Neural progenitor cell (in vitro differentiated cells): ENCODE measurements around the gene TGM3. TPM values are rescaled to one million over a fixed set of nuclear protein-coding genes. Genes with fewer than 3 reads are reported as not detected.

Experiments used
- DNase-seq: peaks from one replicate; pipeline ENCODE4 v3.0.0-alpha.2; 2016; ENCODE audit warnings: low spot score
- H2AFZ ChIP-seq: fragments of 200-600 bp; sonication (generic); replicated peaks from 2 replicates; pipeline ENCODE4 v1.6.1; 2016; ENCODE audit warnings: antibody characterized with exemption
- H3F3A ChIP-seq: fragments of 200-600 bp; sonication (generic); 2 replicates; pipeline ENCODE4 v1.6.1; 2016; ENCODE audit warnings: antibody characterized with exemption, low read depth
- H3K27ac ChIP-seq: fragments of 200-600 bp; sonication (generic); 2 replicates; pipeline ENCODE4 v1.5.1; 2016; ENCODE audit warnings: mild to moderate bottlenecking
- H3K27me3 ChIP-seq: fragments of 200-600 bp; sonication (generic); 2 replicates; pipeline ENCODE4 v1.6.1; 2016; ENCODE audit warnings: mild to moderate bottlenecking, moderate library complexity
- H3K36me3 ChIP-seq: fragments of 200-600 bp; sonication (generic); 2 replicates; pipeline ENCODE4 v1.5.1; 2016
- H3K4me1 ChIP-seq: fragments of 200-600 bp; sonication (generic); 2 replicates; pipeline ENCODE4 v1.6.1; 2016; ENCODE audit warnings: mixed run types
- H3K4me2 ChIP-seq: fragments of 200-600 bp; sonication (generic); 2 replicates; pipeline ENCODE4 v1.6.1; 2016
- H3K4me3 ChIP-seq: fragments of 200-600 bp; sonication (generic); 2 replicates; pipeline ENCODE4 v1.5.1; 2016
- H3K79me2 ChIP-seq: fragments of 200-600 bp; sonication (generic); 2 replicates; pipeline ENCODE4 v1.6.1; 2016; ENCODE audit warnings: low read depth
- H3K9ac ChIP-seq: fragments of 200-600 bp; sonication (generic); 2 replicates; pipeline ENCODE4 v1.6.1; 2016
- H3K9me3 ChIP-seq: fragments of 200-600 bp; sonication (generic); 2 replicates; pipeline ENCODE4 v1.5.1; 2016; ENCODE audit warnings: low read depth
- H4K20me1 ChIP-seq: fragments of 200-600 bp; sonication (generic); 2 replicates; pipeline ENCODE4 v1.6.1; 2016; ENCODE audit warnings: low read depth
- H3K27ac Mint-ChIP-seq: 3 replicates; pipeline ENCODE4 v1.8.0; 2021; ENCODE audit warnings: mixed read lengths
- H3K27me3 Mint-ChIP-seq: 2 replicates; pipeline ENCODE4 v1.8.0; 2022; ENCODE audit warnings: low read depth, mild to moderate bottlenecking, inconsistent platforms, moderate library complexity, mixed read lengths; ENCODE audit not compliant: insufficient read depth
- H3K36me3 Mint-ChIP-seq: 3 replicates; pipeline ENCODE4 v1.8.0; 2021; ENCODE audit warnings: mixed read lengths
- H3K4me1 Mint-ChIP-seq: 3 replicates; pipeline ENCODE4 v1.8.0; 2021; ENCODE audit warnings: mixed read lengths
- H3K4me3 Mint-ChIP-seq: 3 replicates; pipeline ENCODE4 v1.8.0; 2021; ENCODE audit warnings: mild to moderate bottlenecking, moderate library complexity, mixed read lengths
- H3K9me3 Mint-ChIP-seq: 3 replicates; pipeline ENCODE4 v1.8.0; 2020; ENCODE audit warnings: mixed read lengths
- CTCF ChIP-seq: fragments of 200-600 bp; sonication (generic); IDR thresholded peaks from 2 replicates; pipeline ENCODE4 v1.5.1; 2017; ENCODE audit warnings: antibody characterized with exemption, mild to moderate bottlenecking
- EZH2 ChIP-seq: fragments of 200-600 bp; sonication (generic); IDR thresholded peaks from 2 replicates; pipeline ENCODE4 v1.6.1; 2017; ENCODE audit warnings: antibody characterized with exemption, mild to moderate bottlenecking, moderate library complexity
- EZH2phosphoT487 ChIP-seq: fragments of 200-600 bp; sonication (generic); IDR thresholded peaks from 2 replicates; pipeline ENCODE4 v1.6.1; 2017; ENCODE audit warnings: antibody characterized with exemption
- total RNA-seq: library from RNA; depleted of rRNA; stranded (reverse); fragments of >200 nt; gene quantifications from 2 replicates; pipeline ENCODE4 v1.2.3, GENCODE V29; 2015; ENCODE audit warnings: low replicate concordance

The TGM3 gene
- total RNA-seq, 1 donor from 2014 or later, result not detected

GRCh38 chr20:2357114-2357513 lies 61.3 kb downstream of the TGM3 start:
- no peaks in the 10 kb centered on the region for H3K4me1 ChIP-seq
- Mint-ChIP-seq H3K4me1 (peaks cover 2% of the 10 kb centered on the region), H3K27me3 (peaks cover 6% of the 10 kb centered on the region), H3K4me3 (no peak overlapping the region), H3K9me3 (peaks cover 19% of the 10 kb centered on the region), H3K27ac (no peak overlapping the region), H3K36me3 (no peaks in the 10 kb centered on the region)
- no peaks in the 10 kb centered on the region for H3K27me3 ChIP-seq
- TF ChIP-seq EZH2 (no peak), CTCF (no peak), EZH2phosphoT487 (no peak)
- H3K9ac ChIP-seq, result no peak overlapping the region
- no peak overlapping the region for H3K4me2 ChIP-seq
- no peak overlapping the region for H3K27ac ChIP-seq
- no peaks in the 10 kb centered on the region for H3K79me2 ChIP-seq
- no peak overlapping the region for H3K4me3 ChIP-seq
- H3F3A ChIP-seq, result no peaks in the 10 kb centered on the region
- no peaks in the 10 kb centered on the region for H3K9me3 ChIP-seq
- no peaks in the 10 kb centered on the region for H3K36me3 ChIP-seq
- no peak for DNase-seq
- H2AFZ ChIP-seq, result no peak overlapping the region
- no peaks in the 10 kb centered on the region for H4K20me1 ChIP-seq

- H3K27ac ChIP-seq, result no peak overlapping the region
- no peaks in the 10 kb centered on the region for H3F3A ChIP-seq
- H4K20me1 ChIP-seq, result no peaks in the 10 kb centered on the region
- no peak for DNase-seq
- no peak overlapping the region for H3K9ac ChIP-seq
- Mint-ChIP-seq H3K9me3 (peaks cover 17% of the 10 kb centered on the region), H3K27ac (no peak overlapping the region), H3K4me1 (no peaks in the 10 kb centered on the region), H3K27me3 (peaks cover 3% of the 10 kb centered on the region), H3K36me3 (no peaks in the 10 kb centered on the region), H3K4me3 (no peak overlapping the region)
- no peak overlapping the region for H3K4me3 ChIP-seq
- no peaks in the 10 kb centered on the region for H3K9me3 ChIP-seq
- H3K4me2 ChIP-seq, result no peak overlapping the region
- H3K27me3 ChIP-seq, result no peaks in the 10 kb centered on the region
- no peak for TF ChIP-seq CTCF
- no peak for TF ChIP-seq EZH2phosphoT487
- TF ChIP-seq EZH2, result no peak
- H3K79me2 ChIP-seq, result no peaks in the 10 kb centered on the region
- H3K4me1 ChIP-seq, result no peaks in the 10 kb centered on the region
- H2AFZ ChIP-seq, result no peak overlapping the region
- no peaks in the 10 kb centered on the region for H3K36me3 ChIP-seq
Observed at GRCh38 chr20:2358006-2358405, 62.2 kb downstream of the TGM3 start.

GRCh38 chr20:2361035-2361593 lies 65.3 kb downstream of the TGM3 start:
- Histone ChIP-seq H3K36me3 (no peaks in the 10 kb centered on the region), H3K27me3 (no peaks in the 10 kb centered on the region), H3F3A (no peaks in the 10 kb centered on the region), H3K9ac (no peak overlapping the region), H3K4me1 (no peaks in the 10 kb centered on the region), H3K27ac (no peak overlapping the region), H3K4me2 (no peak overlapping the region), H4K20me1 (no peaks in the 10 kb centered on the region), H3K9me3 (no peaks in the 10 kb centered on the region), H3K4me3 (no peak overlapping the region), H2AFZ (no peak overlapping the region), H3K79me2 (no peaks in the 10 kb centered on the region)
- H3K36me3 Mint-ChIP-seq, result no peaks in the 10 kb centered on the region
- no peaks in the 10 kb centered on the region for H3K4me1 Mint-ChIP-seq
- no peak overlapping the region for H3K27ac Mint-ChIP-seq
- TF ChIP-seq CTCF (no peak), EZH2 (no peak), EZH2phosphoT487 (no peak)
- peaks cover 20% of the 10 kb centered on the region for H3K9me3 Mint-ChIP-seq
- peaks cover 3% of the 10 kb centered on the region for H3K27me3 Mint-ChIP-seq
- DNase-seq, result no peak
- H3K4me3 Mint-ChIP-seq, result no peak overlapping the region
